Psoas muscle (tissue), 8 donors: ENCODE results near the gene TICAM2. TPM values are rescaled to one million over a fixed set of nuclear protein-coding genes. Genes with fewer than 3 reads are reported as not detected.

Experiments used
- ATAC-seq, 4 donors: fragments of 200-7000 bp; cut with Tn5 transposase; one replicate each; pipeline ENCODE4 v1.9.1; 2020; ENCODE audit warnings: moderate library complexity in 3 of 4, mild to moderate bottlenecking in 2 of 4
- DNase-seq, 2 donors: peaks; one replicate each; pipeline ENCODE4 v3.0.0-alpha.2; 2020
- H3K27ac ChIP-seq: fragments of 200-600 bp; one replicate; pipeline ENCODE4 v1.8.0; 2022
- H3K27me3 ChIP-seq, 3 donors: fragments of 200-600 bp in 1 of 3; one replicate each; pipeline versions ENCODE4 v1.6.1 to v1.8.0; 2013 to 2022; ENCODE audit warnings: low read length in 2 of 3, mild to moderate bottlenecking in 2 of 3, moderate library complexity in 1 of 3; ENCODE audit not compliant: insufficient read depth in 3 of 3
- H3K36me3 ChIP-seq, 2 donors: fragments of 200-600 bp in 1 of 2; one replicate each; pipeline versions ENCODE4 v1.6.1 to v1.8.0; 2013 to 2022; ENCODE audit warnings: low read depth in 1 of 2, mild to moderate bottlenecking in 1 of 2, moderate library complexity in 1 of 2; ENCODE audit not compliant: insufficient read depth in 1 of 2
- H3K4me1 ChIP-seq: fragments of 200-600 bp; one replicate; pipeline ENCODE4 v1.8.0; 2022
- H3K4me3 ChIP-seq: fragments of 200-600 bp; one replicate; pipeline ENCODE4 v1.8.0; 2022; ENCODE audit warnings: mild to moderate bottlenecking
- H3K9me3 ChIP-seq: fragments of 200-600 bp; one replicate; pipeline ENCODE4 v1.8.0; 2022
- CTCF ChIP-seq: fragments of 200-600 bp; IDR thresholded peaks from one replicate; pipeline ENCODE4 v1.8.0; 2022; ENCODE audit warnings: antibody characterized with exemption
- WGBS, 3 donors: extraction: QIAGEN DNeasy Blood & Tissue Kit; methylation state at CpG; one replicate each; pipeline versions ENCODE4 v1.1.6 to v1.1.7; 2013; 5-methylcytosine and 5-hydroxymethylcytosine counted together
- intact Hi-C, 2 donors: fragments of 100-400 bp; cut with DNase I; formaldehyde crosslinking; loops; one replicate each; pipeline versions ENCODE4 v1.11.0 to v1.14.2; 2022
- polyA plus RNA-seq, 3 donors: library from polyadenylated mRNA; stranded (reverse); fragments of 200-250 nt; gene quantifications; one replicate each; pipeline ENCODE4 v1.2.3, GENCODE V29; 2013
- total RNA-seq, 4 donors: library from RNA; stranded (reverse); fragmentation: NEBNext Ultra II Directional in 2 of 4; extraction: Animal tissue kit (Norgen Biotek cat#: 25700) in 2 of 4; gene quantifications; one replicate each; pipeline versions ENCODE4 v1.2.1 to v1.2.4, GENCODE V29; 2021 to 2023
- donor health status: healthy with polysubstance abuse.
- donor health status: DM: no; HTN: no; CAD: no; lungs with moderate emphysema.
- donor health status: Bipolar disorder and iron deficiency.
- donor health status: healthy.
- donor health status: DM: yes; HTN: yes; CAD: no.
- donor health status: DM: no; HTN: no; CAD: no.
- donor health status: DM: no; HTN: no; CAD: no.
- donor health status: DM: yes; HTN: yes; CAD: no.

TICAM2 gene
- total and polyA plus RNA-seq, 7 donors, result 0.63 to 4.9 (median 1.3) TPM

DNA sequence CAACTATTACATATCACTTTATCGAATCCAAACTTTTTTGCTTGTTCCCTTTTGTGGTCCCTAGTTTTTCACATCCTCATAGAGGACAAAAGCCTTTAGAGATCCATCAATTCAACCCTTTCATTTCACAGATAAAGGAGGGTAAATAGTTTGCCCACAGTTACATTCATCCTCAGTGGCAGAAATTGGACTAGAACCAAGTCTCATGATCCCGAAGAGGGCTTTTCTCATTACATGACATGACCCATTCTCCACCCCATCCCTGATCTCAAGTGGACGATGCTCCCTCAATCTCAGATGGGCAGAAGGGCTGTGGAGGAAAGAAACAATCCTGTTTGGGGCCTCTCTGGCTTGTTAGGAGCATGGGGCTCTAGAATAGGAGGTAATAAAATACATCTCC, 23.1 kb downstream of the TICAM2 start:
- ATAC-seq, result no peak

GRCh38 chr5:115578657-115579056, 23.6 kb downstream of the TICAM2 start:
- H3K4me1 ChIP-seq, result peaks cover 6% of the 10 kb centered on the region
- H3K36me3 ChIP-seq, result peaks cover 3 to 5% of the 10 kb centered on the region in 2 donors
- no peak for TF ChIP-seq CTCF
- intact Hi-C loops, result no loop called here
- H3K27ac ChIP-seq, result no peak overlapping the region
- 88 to 89% (median 88%) methylated on average over 3 of the region's 3 CpGs for WGBS, 3 donors
- no peaks in the 10 kb centered on the region for H3K27me3 ChIP-seq
- H3K4me3 ChIP-seq, result no peak overlapping the region
- ATAC-seq (no peak), DNase-seq (no peak)
- H3K9me3 ChIP-seq, result no peaks in the 10 kb centered on the region

More for the DNA sequence above, 23.1 kb downstream of the TICAM2 start:
- Histone ChIP-seq H3K27me3 (no peaks in the 10 kb centered on the region), H3K4me3 (no peak overlapping the region), H3K36me3 (peaks cover 3 to 5% of the 10 kb centered on the region in 2 donors), H3K9me3 (no peaks in the 10 kb centered on the region), H3K27ac (no peak overlapping the region), H3K4me1 (peaks cover under 1% of the 10 kb centered on the region)
- no peak for TF ChIP-seq CTCF
- 76 to 83% (median 81%) methylated on average over 3 of the region's 3 CpGs for WGBS, 3 donors
- no peak for DNase-seq
- intact Hi-C loops, result no loop called here

- no peak for TF ChIP-seq CTCF
- no peaks in the 10 kb centered on the region for H3K9me3 ChIP-seq
- H3K36me3 ChIP-seq, result peaks cover 3 to 5% of the 10 kb centered on the region in 2 donors
- DNase-seq, result no peak
- intact Hi-C loops, result no loop called here
- H3K27ac ChIP-seq, result no peak overlapping the region
- WGBS, 3 donors, result 96 to 99% (median 98%) methylated on average over 6 of the region's 6 CpGs
- no peaks in the 10 kb centered on the region for H3K27me3 ChIP-seq
- ATAC-seq, result no peak
- peaks cover 13% of the 10 kb centered on the region for H3K4me1 ChIP-seq
- no peak overlapping the region for H3K4me3 ChIP-seq
Measured at GRCh38 chr5:115577741-115578140, 24.5 kb downstream of the TICAM2 start.

GRCh38 chr5:115577329-115577728, 24.9 kb downstream of the TICAM2 start:
- 91 to 97% (median 94%) methylated on average over 2 of the region's 2 CpGs for WGBS, 3 donors
- Histone ChIP-seq H3K36me3 (peaks cover 3 to 5% of the 10 kb centered on the region in 2 donors), H3K4me3 (no peak overlapping the region), H3K4me1 (peaks cover 13% of the 10 kb centered on the region), H3K9me3 (no peaks in the 10 kb centered on the region), H3K27me3 (no peaks in the 10 kb centered on the region), H3K27ac (no peak overlapping the region)
- ATAC-seq (no peak), DNase-seq (no peak)
- intact Hi-C loops, result no loop called here
- no peak for TF ChIP-seq CTCF
